Type B pancreatic cell (in vitro differentiated cells): ENCODE results near the gene NDUFC1. TPM values are rescaled to one million over a fixed set of nuclear protein-coding genes. Genes with fewer than 3 reads are reported as not detected.
"Not testable (repeated sequence)": the region's sequence is repeated elsewhere in the genome, so short reads cannot be mapped to it uniquely, and the experiment has no call there.

Source experiments
- DNase-seq: peaks from one replicate; pipeline ENCODE4 v3.0.0; 2021; ENCODE audit warnings: mixed read lengths; ENCODE audit not compliant: unreplicated experiment; ENCODE audit errors: extremely low spot score
- H3K27ac Mint-ChIP-seq: 2 replicates; pipeline ENCODE4 v1.8.0; 2021; ENCODE audit warnings: mild to moderate bottlenecking, mixed read lengths
- H3K27me3 Mint-ChIP-seq: 2 replicates; pipeline ENCODE4 v1.8.0; 2021; ENCODE audit warnings: mixed read lengths
- H3K36me3 Mint-ChIP-seq: 2 replicates; pipeline ENCODE4 v1.8.0; 2021; ENCODE audit warnings: mixed read lengths
- H3K4me1 Mint-ChIP-seq: one replicate; pipeline ENCODE4 v1.8.0; 2021; ENCODE audit warnings: mixed read lengths; ENCODE audit not compliant: unreplicated experiment
- H3K4me3 Mint-ChIP-seq: 2 replicates; pipeline ENCODE4 v1.8.0; 2021; ENCODE audit warnings: mild to moderate bottlenecking, mixed read lengths
- H3K9me3 Mint-ChIP-seq: 2 replicates; pipeline ENCODE4 v1.8.0; 2021; ENCODE audit warnings: mixed read lengths
- total RNA-seq: library from RNA; stranded (reverse); gene quantifications from 2 replicates; pipeline ENCODE4 v1.2.1, GENCODE V29; 2021; ENCODE audit warnings: low replicate concordance
- TF ChIP-seq, protein P1 (sequence below): fragments of 200-600 bp; sonication (generic); conservative IDR thresholded peaks from 2 replicates; pipeline ENCODE4 v1.5.0; 2021; ENCODE audit warnings: antibody characterized with exemption, mild to moderate bottlenecking

The NDUFC1 gene
- total RNA-seq, 1 donor from 2014 or later, result 47.2 TPM

DNA sequence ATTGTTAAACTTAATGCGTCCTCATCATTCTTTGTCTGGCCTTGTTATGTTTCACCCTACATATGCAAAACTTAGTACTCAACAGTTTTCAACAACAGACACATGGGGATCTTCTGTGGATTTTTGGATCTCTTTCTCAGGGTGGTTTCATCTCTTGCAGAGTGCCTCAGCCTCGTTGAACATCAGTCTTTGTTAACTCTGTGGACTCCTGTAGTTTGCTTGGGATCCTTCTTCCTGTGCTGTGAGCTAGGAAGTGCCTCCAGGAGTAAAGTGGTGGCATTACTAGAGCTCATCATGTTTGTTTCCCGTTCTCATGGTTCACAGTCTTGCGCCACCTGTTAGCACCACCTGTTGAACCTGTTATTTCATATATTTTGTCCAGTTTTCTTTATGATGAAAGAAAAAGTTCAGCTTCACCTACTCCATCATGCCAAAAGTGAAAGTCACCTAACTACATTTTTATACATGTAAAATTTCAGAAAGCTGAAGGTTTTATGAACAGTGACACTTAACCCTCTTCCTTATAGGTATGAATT lies 27.5 kb upstream of the NDUFC1 start:
- peaks cover 4% of the 10 kb centered on the region for H3K9me3 Mint-ChIP-seq
- H3K27me3 Mint-ChIP-seq, result no peaks in the 10 kb centered on the region
- peaks cover 20% of the 10 kb centered on the region for H3K36me3 Mint-ChIP-seq
- H3K27ac Mint-ChIP-seq, result peak overlapping the region; percentile 93
- TF ChIP-seq, protein P1, sequence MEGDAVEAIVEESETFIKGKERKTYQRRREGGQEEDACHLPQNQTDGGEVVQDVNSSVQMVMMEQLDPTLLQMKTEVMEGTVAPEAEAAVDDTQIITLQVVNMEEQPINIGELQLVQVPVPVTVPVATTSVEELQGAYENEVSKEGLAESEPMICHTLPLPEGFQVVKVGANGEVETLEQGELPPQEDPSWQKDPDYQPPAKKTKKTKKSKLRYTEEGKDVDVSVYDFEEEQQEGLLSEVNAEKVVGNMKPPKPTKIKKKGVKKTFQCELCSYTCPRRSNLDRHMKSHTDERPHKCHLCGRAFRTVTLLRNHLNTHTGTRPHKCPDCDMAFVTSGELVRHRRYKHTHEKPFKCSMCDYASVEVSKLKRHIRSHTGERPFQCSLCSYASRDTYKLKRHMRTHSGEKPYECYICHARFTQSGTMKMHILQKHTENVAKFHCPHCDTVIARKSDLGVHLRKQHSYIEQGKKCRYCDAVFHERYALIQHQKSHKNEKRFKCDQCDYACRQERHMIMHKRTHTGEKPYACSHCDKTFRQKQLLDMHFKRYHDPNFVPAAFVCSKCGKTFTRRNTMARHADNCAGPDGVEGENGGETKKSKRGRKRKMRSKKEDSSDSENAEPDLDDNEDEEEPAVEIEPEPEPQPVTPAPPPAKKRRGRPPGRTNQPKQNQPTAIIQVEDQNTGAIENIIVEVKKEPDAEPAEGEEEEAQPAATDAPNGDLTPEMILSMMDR, result no peak
- peaks cover 5% of the 10 kb centered on the region for H3K4me1 Mint-ChIP-seq
- no peak for DNase-seq
- H3K4me3 Mint-ChIP-seq, result peak overlapping the region; percentile 65

DNA sequence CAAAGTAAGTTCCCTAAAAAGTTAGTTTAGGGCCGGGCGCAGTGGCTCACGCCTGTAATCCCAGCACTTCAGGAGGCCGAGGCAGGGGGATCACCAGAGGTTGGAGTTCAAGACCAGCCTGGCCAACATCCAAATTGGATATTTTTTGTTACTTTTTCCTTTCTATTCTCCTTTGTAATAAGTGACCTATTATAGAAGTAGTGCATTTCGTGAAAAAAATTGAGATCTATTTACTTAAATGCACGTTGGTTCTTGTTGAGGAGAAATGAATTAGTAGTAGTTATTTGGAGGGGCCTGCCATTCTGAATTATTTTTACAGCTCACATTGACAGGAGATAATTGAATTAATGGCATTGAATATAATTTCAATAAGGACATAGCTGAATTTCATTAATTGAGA lies 22.3 kb upstream of the NDUFC1 start:
- no peaks in the 10 kb centered on the region for H3K27me3 Mint-ChIP-seq
- DNase-seq, result no peak
- no peak overlapping the region for H3K4me3 Mint-ChIP-seq
- H3K4me1 Mint-ChIP-seq, result peaks cover 8% of the 10 kb centered on the region
- H3K27ac Mint-ChIP-seq, result no peak overlapping the region
- H3K9me3 Mint-ChIP-seq, result peaks cover 6% of the 10 kb centered on the region
- TF ChIP-seq, protein P1, result no peak
- H3K36me3 Mint-ChIP-seq, result peaks cover 27% of the 10 kb centered on the region

DNA sequence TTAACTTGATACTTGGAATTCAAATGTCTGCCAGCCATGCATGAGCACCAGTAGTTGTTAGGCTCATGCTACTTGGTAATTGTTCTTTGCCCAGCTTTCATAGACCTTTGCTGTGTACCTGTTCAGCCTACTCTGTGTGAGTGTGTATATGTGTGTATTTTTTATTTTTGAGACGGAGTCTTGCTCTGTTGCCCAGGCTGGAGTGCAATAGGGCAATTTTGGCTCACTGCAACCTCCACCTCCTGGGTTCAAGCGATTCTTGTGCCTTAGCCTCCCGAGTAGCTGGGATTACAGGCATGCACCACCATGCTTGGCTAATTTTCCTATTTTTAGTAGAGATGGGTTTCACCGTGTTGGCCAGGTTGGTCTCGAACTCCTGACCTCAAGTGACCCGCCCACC lies 20.3 kb upstream of the NDUFC1 start:
- not testable (repeated sequence) for H3K4me3 Mint-ChIP-seq, H3K27ac Mint-ChIP-seq, H3K4me1 Mint-ChIP-seq, DNase-seq, H3K27me3 Mint-ChIP-seq, H3K9me3 Mint-ChIP-seq
- peaks cover 24% of the 10 kb centered on the region for H3K36me3 Mint-ChIP-seq

DNA sequence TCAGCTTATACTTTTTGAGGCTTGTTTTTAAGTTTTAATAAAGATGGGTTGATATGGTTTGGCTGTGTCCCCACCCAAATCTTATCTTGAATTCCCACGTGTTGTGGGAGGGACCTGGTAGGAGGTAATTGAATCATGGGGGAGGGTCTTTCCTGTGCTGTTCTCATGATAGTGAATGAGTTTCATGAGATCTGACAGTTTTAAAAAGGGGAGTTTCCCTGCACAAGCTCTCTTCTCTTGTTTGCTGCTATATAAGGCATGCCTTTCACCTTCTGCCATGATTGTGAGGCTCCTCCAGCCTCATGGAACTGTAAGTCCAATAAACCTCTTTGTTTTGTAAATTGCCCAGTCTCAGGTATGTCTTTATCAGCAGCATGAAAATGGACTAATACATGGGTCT lies 19.8 kb upstream of the NDUFC1 start:
- not testable (repeated sequence) for H3K9me3 Mint-ChIP-seq, H3K4me1 Mint-ChIP-seq, H3K27me3 Mint-ChIP-seq, DNase-seq, H3K27ac Mint-ChIP-seq, H3K4me3 Mint-ChIP-seq
- H3K36me3 Mint-ChIP-seq, result peaks cover 27% of the 10 kb centered on the region

DNA sequence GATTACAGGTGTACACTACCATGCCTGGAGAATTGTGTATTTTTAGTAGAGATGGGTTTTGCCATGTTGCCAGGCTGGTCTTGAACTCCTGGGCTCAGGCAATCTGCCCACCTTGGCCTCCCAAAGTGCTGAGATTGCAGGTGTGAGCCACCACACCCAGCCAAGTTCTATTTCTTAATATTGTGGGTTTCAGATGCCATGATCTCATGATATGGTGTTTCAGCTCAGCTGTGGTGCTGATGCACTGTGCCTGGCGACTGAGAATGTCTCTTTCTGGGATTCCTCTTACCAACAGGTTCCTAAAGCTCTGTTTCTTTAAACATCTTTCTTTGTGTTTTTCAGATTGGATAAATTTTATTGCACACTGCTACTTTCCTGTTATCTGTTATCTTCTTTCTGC lies 17.3 kb upstream of the NDUFC1 start:
- DNase-seq, result no peak
- H3K4me1 Mint-ChIP-seq, result peaks cover 8% of the 10 kb centered on the region
- TF ChIP-seq, protein P1, result no peak
- peaks cover 11% of the 10 kb centered on the region for H3K9me3 Mint-ChIP-seq
- no peak overlapping the region for H3K27ac Mint-ChIP-seq
- H3K4me3 Mint-ChIP-seq, result no peak overlapping the region
- peaks cover 35% of the 10 kb centered on the region for H3K36me3 Mint-ChIP-seq
- H3K27me3 Mint-ChIP-seq, result no peaks in the 10 kb centered on the region

DNA sequence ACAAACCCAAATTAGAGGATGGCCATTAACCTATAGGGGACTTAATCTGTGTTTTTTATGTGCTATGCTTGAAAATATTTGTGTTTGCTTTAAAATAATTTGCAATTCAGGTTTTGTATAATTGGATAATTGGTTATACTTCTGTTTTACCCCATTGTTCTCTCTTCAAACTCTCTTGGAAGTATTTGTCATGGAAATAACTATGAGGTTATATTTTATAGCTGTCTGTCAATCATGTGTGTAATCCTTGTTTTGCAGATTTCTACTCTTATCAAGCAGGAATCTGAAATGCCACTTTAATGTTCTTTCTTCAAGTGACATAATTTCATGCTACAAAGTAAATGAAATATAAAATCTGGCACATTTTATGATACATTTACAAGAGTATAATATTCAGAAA lies 15.4 kb upstream of the NDUFC1 start:
- no peak overlapping the region for H3K4me3 Mint-ChIP-seq
- TF ChIP-seq, protein P1, result no peak
- no peaks in the 10 kb centered on the region for H3K27me3 Mint-ChIP-seq
- no peak for DNase-seq
- H3K4me1 Mint-ChIP-seq, result peaks cover 7% of the 10 kb centered on the region
- H3K9me3 Mint-ChIP-seq, result peaks cover 11% of the 10 kb centered on the region
- H3K36me3 Mint-ChIP-seq, result peaks cover 44% of the 10 kb centered on the region
- no peak overlapping the region for H3K27ac Mint-ChIP-seq

DNA sequence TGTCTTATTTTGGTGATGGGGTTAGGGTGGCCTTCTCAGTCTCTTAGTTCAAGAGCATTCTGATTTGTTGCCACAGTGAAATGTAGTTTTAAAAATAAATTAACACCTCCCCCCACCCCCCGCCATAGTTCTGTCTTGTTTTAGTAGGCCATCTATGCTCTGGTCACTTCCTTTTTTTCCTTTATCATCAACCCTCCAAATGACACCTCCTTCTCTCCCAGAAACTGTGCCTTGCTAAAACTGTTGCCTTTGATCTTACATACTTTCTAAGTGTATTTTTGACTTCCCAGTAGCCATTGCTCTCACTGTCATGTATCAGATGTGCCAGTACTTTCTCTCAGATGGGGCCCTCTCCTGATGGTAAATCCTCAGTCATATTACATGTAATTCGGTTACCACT lies 14.5 kb upstream of the NDUFC1 start:
- H3K9me3 Mint-ChIP-seq, result peaks cover 11% of the 10 kb centered on the region
- H3K4me3 Mint-ChIP-seq, result no peak overlapping the region
- no peaks in the 10 kb centered on the region for H3K27me3 Mint-ChIP-seq
- H3K27ac Mint-ChIP-seq, result no peak overlapping the region
- TF ChIP-seq, protein P1, result no peak
- H3K36me3 Mint-ChIP-seq, result peaks cover 36% of the 10 kb centered on the region
- DNase-seq, result no peak
- peaks cover 7% of the 10 kb centered on the region for H3K4me1 Mint-ChIP-seq
